KOPT-K1 (cell line): ENCODE data around the gene RIOX2.

Experiments
- H3K27ac ChIP-seq: fragments of 200-600 bp; sonication (generic); 2 replicates; pipeline ENCODE4 v1.5.1; 2016; ENCODE audit warnings: antibody characterized with exemption, mild to moderate bottlenecking, low read depth, low read length; ENCODE audit not compliant: poor library complexity, severe bottlenecking
- H3K36me3 ChIP-seq: fragments of 200-600 bp; sonication (generic); 2 replicates; pipeline ENCODE4 v1.5.1; 2017; ENCODE audit warnings: antibody characterized with exemption, mild to moderate bottlenecking, low read length, moderate library complexity; ENCODE audit not compliant: insufficient read depth
- H3K9me3 ChIP-seq: fragments of 200-600 bp; sonication (generic); 2 replicates; pipeline ENCODE4 v1.5.1; 2017; ENCODE audit warnings: antibody characterized with exemption, low read length, mild to moderate bottlenecking; ENCODE audit not compliant: insufficient read depth, poor library complexity, severe bottlenecking

Gene RIOX2

GRCh38 chr3:97999103-97999502, 26.9 kb upstream of the RIOX2 start:
- Histone ChIP-seq H3K27ac (no peak overlapping the region), H3K36me3 (no peaks in the 10 kb centered on the region), H3K9me3 (no peaks in the 10 kb centered on the region)

DNA sequence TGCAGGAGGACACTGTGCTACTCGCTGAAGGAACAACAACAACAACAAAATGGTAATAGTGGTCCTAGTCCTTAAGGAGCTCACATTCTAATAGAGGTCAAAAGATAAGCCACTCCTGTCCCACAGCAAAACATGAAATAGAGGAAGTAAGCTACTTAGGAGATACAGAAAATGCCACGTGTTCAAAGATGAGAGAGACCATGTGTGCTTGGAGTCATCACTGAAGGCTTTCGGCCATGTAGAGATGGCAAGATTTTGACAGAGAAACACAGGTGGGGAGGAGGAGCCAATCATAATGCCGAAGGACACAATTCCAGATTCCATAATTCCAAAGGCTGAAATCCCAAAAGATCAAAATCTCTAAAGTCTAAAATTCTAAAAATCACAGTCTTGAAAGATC, 24.8 kb upstream of the RIOX2 start:
- H3K36me3 ChIP-seq, result no peaks in the 10 kb centered on the region
- no peaks in the 10 kb centered on the region for H3K9me3 ChIP-seq
- H3K27ac ChIP-seq, result no peak overlapping the region

GRCh38 chr3:97994328-97994945, 22.2 kb upstream of the RIOX2 start:
- no peaks in the 10 kb centered on the region for H3K9me3 ChIP-seq
- no peaks in the 10 kb centered on the region for H3K36me3 ChIP-seq
- no peak overlapping the region for H3K27ac ChIP-seq

GRCh38 chr3:97993526-97993925, 21.3 kb upstream of the RIOX2 start:
- Histone ChIP-seq H3K9me3 (no peaks in the 10 kb centered on the region), H3K27ac (no peak overlapping the region), H3K36me3 (no peaks in the 10 kb centered on the region)

GRCh38 chr3:97992547-97993173, 20.4 kb upstream of the RIOX2 start:
- H3K36me3 ChIP-seq, result no peaks in the 10 kb centered on the region
- H3K27ac ChIP-seq, result no peak overlapping the region
- no peaks in the 10 kb centered on the region for H3K9me3 ChIP-seq

GRCh38 chr3:97991293-97991682, 19.1 kb upstream of the RIOX2 start:
- H3K9me3 ChIP-seq, result no peaks in the 10 kb centered on the region
- H3K27ac ChIP-seq, result no peak overlapping the region
- H3K36me3 ChIP-seq, result no peaks in the 10 kb centered on the region

DNA sequence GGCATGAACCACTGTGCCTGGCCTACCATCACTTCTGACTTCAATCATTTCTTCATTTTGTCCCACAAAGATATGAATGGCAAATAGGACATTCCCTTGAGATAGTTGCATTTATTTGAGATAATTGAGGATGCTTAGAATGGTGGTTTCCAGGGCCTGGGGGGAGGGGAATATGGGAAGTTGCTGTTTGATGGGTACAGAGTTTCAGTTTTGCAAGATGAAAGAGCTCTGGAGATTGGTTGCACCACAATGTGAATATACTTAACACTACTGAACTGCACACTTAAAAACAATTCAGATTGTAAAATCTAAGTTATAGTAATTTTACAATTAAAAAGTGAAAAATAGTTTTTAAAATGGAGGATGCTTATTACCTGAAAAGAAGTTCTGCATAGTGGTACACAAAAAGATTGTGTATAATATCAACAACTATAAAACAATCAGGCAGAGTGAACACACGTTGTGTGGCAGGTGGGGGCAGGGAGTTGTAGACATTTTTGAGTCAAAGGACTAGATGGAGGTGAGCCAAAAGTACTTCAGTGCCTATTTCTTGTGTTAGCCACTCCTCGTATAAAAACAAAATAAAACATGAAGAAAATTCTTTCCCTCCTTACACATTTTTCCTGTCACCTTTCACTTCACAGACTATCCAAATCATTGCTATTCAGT, 18.5 kb upstream of the RIOX2 start:
- no peaks in the 10 kb centered on the region for H3K36me3 ChIP-seq
- no peak overlapping the region for H3K27ac ChIP-seq
- no peaks in the 10 kb centered on the region for H3K9me3 ChIP-seq

DNA sequence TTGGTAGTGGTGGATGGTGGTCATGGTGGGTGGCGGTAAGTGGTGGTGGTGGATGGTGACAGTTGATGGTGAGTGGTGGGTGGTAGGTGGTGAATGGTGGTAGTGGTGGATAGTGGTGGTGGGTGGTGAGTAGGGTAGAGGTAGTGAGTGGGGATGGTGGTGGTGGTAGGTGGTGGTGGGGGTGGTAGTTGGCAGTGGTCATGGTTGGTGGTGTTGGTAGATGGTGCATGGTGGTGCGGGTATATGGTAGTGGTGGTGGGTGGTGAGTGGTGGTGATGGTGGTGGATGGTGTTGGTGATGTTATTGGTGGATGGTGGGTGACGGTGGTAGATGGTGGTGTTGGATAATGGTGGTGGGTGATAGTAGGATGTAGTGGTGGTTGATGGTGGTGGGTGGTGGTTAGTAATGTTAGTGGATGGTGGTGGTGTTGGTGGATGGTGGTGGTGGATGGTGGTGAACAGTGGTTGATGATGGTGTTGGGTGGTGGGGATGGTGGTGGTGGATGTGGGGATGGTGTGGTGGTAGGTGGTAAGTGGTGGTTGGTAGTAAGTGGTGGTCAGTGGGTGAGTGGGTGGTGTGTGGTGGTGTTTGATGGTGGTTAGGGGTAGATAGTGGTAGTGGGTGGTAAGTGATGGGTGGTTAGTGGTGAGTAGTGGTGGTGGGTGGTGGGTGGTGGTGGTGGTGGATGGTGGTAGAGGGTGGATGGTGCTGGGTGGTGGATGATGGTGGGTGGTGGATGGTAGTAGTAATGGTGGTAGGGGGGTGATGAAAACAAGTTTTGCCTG, 16.7 kb upstream of the RIOX2 start:
- no peaks in the 10 kb centered on the region for H3K9me3 ChIP-seq
- no peak overlapping the region for H3K27ac ChIP-seq
- H3K36me3 ChIP-seq, result no peaks in the 10 kb centered on the region

- H3K9me3 ChIP-seq, result no peaks in the 10 kb centered on the region
- no peak overlapping the region for H3K27ac ChIP-seq
- H3K36me3 ChIP-seq, result no peaks in the 10 kb centered on the region
These were observed 15.1 kb upstream of the RIOX2 start for GRCh38 chr3:97987306-97987705.

GRCh38 chr3:97983933-97984491, 11.8 kb upstream of the RIOX2 start:
- Histone ChIP-seq H3K9me3 (no peaks in the 10 kb centered on the region), H3K36me3 (no peaks in the 10 kb centered on the region), H3K27ac (no peak overlapping the region)

GRCh38 chr3:97981886-97982285, 9.7 kb upstream of the RIOX2 start:
- Histone ChIP-seq H3K27ac (no peak overlapping the region), H3K9me3 (no peaks in the 10 kb centered on the region), H3K36me3 (no peaks in the 10 kb centered on the region)

- Histone ChIP-seq H3K9me3 (no peaks in the 10 kb centered on the region), H3K36me3 (no peaks in the 10 kb centered on the region), H3K27ac (no peak overlapping the region)
These were observed 7.4 kb upstream of the RIOX2 start for GRCh38 chr3:97979610-97980009.

GRCh38 chr3:97975466-97975865, 3.2 kb upstream of the RIOX2 start:
- no peak overlapping the region for H3K27ac ChIP-seq
- no peaks in the 10 kb centered on the region for H3K36me3 ChIP-seq
- no peaks in the 10 kb centered on the region for H3K9me3 ChIP-seq

GRCh38 chr3:97974996-97975395, 2.8 kb upstream of the RIOX2 start:
- H3K27ac ChIP-seq, result no peak overlapping the region
- H3K9me3 ChIP-seq, result no peaks in the 10 kb centered on the region
- no peaks in the 10 kb centered on the region for H3K36me3 ChIP-seq

DNA sequence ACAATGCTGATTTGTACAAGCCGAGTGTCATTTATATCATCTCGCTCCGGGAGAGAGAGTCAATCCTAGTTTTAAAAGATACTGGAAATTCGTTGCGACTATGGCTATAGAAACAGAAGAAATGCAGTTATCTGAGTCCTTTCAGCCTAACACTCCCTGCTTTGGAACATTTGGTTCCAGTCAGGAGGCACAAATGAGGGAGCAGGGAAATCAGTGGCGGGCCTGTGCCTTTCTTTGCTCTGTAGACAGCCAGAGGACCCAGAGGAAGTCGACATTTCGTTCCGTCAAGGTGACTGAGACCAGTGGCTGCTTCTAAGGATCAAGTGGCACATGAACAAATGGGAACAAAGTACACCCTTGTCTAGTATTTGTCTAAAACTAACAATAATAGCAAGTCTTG, 745 bp upstream of the RIOX2 start:
- H3K27ac ChIP-seq, result no peak overlapping the region
- no peaks in the 10 kb centered on the region for H3K36me3 ChIP-seq

More for the DNA sequence above, 745 bp upstream of the RIOX2 start:
- H3K9me3 ChIP-seq, result no peaks in the 10 kb centered on the region
